G401.6 (cell line): Measurements from ENCODE around the gene ZNF135.

ENCODE experiments used
- FAIRE-seq: peaks from 2 replicates; lab custom pipeline; 2012; peaks lifted over from hg19 to GRCh38; lab: Jason Lieb, UNC

Gene ZNF135

GRCh38 chr19:58059003-58059670, at the start of gene ZNF135:
TSS of gene ZNF135 (plus strand) at chr19:58059282. CDS start at chr19:58060003, 721 bp downstream.
- no peak for FAIRE-seq

DNA sequence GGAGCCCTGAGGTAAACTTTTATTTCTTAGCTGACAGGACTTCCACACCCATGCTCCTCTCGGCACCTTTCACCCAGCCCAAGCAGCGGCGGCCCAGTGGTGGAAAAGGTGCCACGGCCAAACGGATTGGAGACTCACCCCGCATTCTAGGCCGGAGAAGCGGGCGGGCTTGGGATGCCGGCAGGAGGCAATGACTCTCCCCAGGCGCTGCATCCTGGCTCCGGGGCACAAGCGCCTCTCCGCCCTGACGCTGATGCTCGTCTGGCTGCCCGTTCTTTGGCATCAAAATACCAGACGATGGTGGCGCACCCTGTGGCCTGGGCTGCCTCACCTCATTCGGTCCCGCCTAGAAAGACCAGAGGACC, 49.8 kb upstream of the ZNF135 start:
- no peak for FAIRE-seq

DNA sequence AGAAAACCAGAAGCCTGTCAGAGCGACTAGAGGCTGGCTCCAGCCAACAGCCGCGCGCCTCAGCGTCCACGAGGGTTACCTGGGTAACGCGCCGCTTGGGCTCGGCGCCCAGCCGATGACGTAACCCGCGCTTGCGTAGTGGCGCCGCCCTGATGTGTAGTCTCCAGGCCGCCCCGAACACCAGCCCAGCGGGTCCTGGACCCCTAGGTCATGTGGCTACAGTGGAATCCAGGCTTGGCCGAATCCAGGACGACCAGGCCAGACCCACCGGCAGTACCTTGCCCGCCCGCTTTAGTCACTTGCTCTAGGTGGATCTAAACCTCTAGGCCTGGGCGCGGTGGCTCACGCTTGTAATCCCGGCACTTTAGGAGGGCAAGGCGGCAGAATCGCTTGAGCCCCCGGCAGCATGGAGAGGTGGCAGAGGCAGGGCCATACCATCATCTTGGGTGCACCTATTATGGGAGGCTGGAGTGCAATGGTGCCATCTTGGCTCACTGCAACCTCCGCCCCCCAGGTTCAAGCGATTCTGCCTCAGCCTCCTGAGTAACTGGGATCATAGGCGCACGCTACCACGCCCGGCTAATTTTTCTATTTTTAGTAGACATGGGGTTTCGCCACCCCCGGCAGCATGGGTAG, 49.3 kb upstream of the ZNF135 start:
- FAIRE-seq, result no peak

GRCh38 chr19:58010507-58010906, 48.6 kb upstream of the ZNF135 start:
- no peak for FAIRE-seq

DNA sequence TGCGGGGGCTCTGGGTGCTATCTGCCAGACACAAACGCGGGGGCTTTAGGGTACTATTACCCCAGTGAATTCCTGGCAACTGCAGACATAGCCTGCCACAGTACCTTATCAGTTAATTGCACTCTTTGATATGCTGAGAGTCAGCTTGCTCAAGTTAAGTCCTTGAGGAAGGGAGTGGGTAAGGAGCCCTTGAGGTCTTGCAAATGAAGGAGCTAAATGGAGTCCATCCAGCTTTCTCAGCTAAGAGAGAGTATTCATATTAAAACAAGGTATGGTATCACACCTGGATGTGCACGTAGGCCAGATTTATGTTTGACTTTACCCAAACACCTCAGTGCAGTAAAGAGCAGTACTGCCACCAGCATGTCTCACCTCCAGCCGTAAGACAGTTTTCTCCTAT, 44.9 kb upstream of the ZNF135 start:
- no peak for FAIRE-seq

DNA sequence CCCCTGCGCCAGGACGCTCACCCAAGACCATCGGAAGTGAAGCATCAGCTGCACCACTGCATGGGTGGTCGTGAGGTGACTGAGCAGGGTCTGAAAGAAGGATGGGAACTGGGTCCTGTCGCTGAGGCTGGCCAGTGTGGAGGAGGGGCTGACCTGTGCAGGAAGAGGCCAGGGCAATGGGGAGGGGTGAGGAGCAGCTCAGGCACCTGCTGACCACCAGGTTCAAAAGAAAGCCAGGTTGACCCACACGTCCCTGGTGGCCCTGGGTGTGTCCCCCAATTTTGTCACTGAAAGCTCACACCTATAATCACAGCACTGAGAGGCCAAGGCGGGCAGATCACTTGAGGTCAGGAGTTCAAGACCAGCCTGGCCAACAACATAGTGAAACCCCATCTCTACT, 39.0 kb upstream of the ZNF135 start:
- FAIRE-seq, result no peak

GRCh38 chr19:58021541-58022282, 37.4 kb upstream of the ZNF135 start:
- FAIRE-seq, result no peak

GRCh38 chr19:58022283-58022660, 36.8 kb upstream of the ZNF135 start:
- no peak for FAIRE-seq

- no peak for FAIRE-seq
These were observed 34.4 kb upstream of the ZNF135 start for GRCh38 chr19:58024661-58025060.

DNA sequence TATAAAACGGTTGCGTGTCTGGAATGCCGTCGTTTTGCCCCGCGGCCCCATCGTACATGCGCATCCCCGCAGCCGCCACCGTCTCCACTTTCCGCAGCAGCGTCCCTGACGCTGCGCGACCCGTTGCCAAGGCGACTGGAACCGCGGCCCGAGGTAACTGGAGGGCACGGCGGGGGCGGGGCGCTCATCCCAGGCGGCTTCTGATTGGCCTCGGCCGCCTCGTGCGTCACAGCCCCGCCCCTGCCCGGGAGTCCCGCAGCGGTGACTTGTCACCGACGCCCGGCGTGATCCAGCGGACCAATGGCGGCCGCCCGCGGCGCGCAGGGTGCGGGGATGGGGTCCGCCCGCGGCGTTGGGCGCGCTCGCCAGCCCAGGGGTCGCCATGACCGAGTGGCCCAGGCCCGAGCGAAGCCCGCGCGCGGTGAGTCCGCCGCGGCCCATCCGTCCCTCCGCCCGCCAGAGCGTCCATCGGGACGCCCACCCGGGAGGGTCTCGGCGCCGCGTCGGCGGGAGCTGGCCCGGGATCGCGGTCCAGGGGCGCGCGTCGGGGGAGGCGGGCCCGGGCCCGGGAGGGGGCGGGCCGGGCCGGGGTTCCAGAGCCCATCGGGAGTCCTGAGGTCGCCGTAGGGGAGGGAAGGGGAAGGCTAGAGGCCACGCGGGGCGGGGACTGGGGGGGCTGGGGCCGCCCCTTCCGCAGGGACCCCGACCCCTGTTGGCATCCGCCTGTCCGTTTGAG, 25.2 kb upstream of the ZNF135 start, which contains the start of gene ZSCAN1:
ZSCAN1 (plus strand) TSS at position 285 of the 736 bp plus-strand sequence. CDS start 3,812 bp downstream, outside the sequence.
- peak; percentile 21 for FAIRE-seq

- FAIRE-seq, result no peak
These were observed 24.6 kb upstream of the ZNF135 start for GRCh38 chr19:58034477-58034793.

- no peak for FAIRE-seq
These were observed 23.2 kb upstream of the ZNF135 start for GRCh38 chr19:58035863-58036262.

DNA sequence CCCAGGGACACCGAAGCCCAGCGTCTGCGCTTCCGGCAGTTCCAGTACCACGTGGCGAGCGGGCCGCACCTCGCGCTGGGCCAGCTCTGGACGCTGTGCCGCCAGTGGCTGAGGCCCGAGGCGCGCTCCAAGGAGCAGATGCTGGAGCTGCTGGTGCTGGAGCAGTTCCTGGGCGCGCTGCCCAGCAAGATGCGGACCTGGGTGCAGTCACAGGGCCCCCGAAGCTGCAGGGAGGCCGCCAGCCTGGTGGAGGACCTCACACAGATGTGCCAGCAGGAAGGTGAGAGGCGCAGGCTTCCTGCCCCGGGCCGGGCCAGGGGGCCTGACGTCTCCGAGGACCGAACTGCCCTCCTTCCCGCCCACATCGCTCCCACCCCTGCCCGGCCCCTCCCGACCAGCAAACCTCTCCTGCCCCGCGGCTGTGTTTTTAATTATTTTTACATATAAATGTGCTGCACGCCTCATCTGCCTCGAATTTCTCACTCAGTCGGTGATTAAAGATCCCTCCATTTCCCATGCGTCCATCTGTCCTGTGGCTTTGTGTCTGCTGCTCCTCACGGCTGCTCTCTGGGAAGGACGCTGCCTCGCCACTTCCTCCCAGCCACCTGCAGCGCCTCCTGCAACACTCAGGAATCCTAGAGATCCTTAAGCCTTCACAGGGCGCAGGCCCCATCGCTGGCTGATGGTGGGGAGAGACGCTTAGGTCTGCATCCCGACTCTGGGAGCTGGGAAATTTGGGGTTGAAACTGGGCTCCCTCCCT, 21.0 kb upstream of the ZNF135 start:
- FAIRE-seq, result no peak

- no peak for FAIRE-seq
These were observed 20.3 kb upstream of the ZNF135 start for GRCh38 chr19:58038688-58039204.

GRCh38 chr19:58040751-58041525, 18.1 kb upstream of the ZNF135 start:
- no peak for FAIRE-seq

GRCh38 chr19:58042495-58043340, 16.4 kb upstream of the ZNF135 start:
- FAIRE-seq, result no peak

- no peak for FAIRE-seq
These were observed 14.7 kb upstream of the ZNF135 start for GRCh38 chr19:58044391-58044790.

GRCh38 chr19:58044886-58045285, 14.2 kb upstream of the ZNF135 start:
- FAIRE-seq, result no peak

GRCh38 chr19:58045411-58046050, 13.6 kb upstream of the ZNF135 start:
- FAIRE-seq, result no peak

- FAIRE-seq, result no peak
These were observed 12.2 kb upstream of the ZNF135 start for GRCh38 chr19:58046856-58047255.
